Peyer's patch (tissue), 4 donors: ENCODE data around the gene DCAF8L2.

Experiments used
- CTCF ChIP-seq, 6 experiments: fragments of 450-650 bp in 4 of 6; fragments of 200-600 bp in 2 of 6; sonication (generic) in 1 of 6; IDR thresholded peaks; one replicate each; pipeline ENCODE4 v1.5.1; 2017 to 2019; ENCODE audit warnings: antibody characterized with exemption in 6 of 6, mild to moderate bottlenecking in 3 of 6, moderate library complexity in 1 of 6
- POLR2A ChIP-seq, 2 donors: fragments of 450-650 bp; IDR thresholded peaks; one replicate each; pipeline ENCODE4 v1.5.1; 2017; ENCODE audit warnings: antibody characterized with exemption in 2 of 2, mild to moderate bottlenecking in 2 of 2, moderate library complexity in 2 of 2

GRCh38 chrX:27715610-27716009, 125.5 kb downstream of the DCAF8L2 start:
- TF ChIP-seq CTCF (IDR thresholded peaks at IDR 0.05), result no peak
- TF ChIP-seq POLR2A (IDR thresholded peaks at IDR 0.05), result no peak
